Activated T-cell treated with anti-CD3 and anti-CD28 coated beads for 4 hours (primary cell): Measurements from ENCODE around the gene GPR107.
A peak's percentile ranks its signal among the peaks of the same experiment; 100 is the strongest.

Experiments used
- DNase-seq: peaks from one replicate; pipeline ENCODE4 v3.0.0-alpha.2; 2020

The GPR107 gene

DNA sequence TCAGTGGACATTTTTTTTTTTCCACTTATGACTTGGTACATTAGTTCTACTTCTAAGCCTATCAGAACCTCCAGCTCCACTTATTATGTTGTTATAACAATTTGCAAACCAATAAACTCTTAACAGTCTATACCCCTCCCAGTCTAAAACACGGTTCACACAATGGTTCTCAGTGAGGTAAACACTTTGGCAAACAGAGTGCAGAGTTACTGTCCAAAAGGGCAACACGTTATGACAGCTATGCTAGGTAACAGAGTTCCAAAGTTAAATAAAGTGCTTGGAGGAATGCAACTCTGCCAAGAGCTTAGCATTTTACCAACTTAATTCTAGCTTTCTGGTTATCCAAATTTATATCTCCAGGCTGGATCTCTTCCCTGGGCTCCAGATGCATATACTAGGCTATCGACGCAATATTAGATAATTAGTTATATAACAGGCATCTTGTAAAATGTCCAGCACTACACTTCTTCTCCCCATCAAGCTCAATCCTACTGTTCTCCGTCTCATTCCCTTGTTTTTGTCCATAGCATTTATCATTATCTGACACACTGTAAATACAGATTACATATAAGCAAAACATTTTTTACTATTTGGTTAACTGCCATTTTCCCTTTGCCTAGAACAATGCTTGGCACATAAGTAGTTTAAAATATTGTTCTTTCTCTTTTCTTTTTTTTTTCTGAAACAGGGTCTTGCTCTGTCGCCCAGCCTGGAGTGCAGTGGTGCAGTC, 25.0 kb upstream of the GPR107 start:
- no peak for DNase-seq

DNA sequence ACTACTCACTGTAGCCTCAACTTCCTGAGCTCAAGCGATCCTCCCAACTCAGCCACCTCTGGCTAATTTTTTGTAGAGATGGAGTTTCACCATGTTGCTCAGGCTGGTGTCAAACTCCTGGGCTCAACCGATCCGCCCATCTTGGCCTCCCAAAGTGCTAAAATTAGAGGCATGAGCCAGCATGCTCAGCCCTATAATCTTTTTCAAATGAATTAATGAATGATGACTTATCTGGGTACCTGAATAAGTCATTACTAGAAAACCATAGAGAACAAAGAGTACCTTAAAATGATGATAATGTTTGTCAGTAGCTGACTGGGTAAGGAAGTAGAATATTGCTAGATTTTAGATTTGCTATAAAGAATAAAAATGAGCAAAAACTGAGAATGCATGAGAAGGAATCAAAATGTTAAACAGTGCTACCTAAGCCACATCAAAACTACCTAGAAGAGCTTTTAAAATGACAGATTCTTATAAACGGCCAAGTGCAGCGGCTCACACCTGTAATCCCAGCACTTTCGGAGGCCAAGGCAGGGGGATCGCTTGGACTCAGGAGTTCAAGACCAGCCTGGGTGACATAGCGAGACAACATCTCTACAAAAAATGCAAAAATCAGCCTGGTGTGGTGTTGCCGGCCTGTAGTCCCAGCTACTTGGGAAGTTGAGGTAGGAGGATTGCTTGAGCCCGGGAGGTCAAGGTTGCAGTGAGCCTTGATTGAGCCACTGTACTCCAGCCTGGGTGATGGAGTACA, 24.3 kb upstream of the GPR107 start:
- no peak for DNase-seq

DNA sequence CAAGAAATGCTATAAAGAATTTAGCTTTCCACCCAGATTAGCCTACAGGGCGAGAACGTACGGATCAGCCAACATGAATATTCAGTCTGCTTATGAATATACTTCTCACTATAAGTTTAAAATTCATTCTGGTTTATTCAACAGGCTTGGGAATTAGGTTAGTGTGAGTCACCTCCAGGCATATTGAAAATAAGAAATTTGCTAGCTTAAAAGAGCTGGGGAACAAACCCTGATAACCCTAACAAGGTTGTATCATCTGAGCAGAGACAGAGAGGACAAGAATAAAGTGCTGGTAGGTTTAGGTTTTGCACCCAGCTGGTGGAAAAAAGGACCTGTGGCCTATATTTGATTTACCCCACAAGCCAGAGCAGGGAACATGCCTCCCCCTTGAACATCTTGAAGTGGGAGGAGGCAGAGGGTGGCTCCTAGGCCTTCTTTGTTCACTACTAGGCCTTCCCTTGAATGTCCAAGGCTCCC, 23.0 kb upstream of the GPR107 start:
- DNase-seq, result no peak

DNA sequence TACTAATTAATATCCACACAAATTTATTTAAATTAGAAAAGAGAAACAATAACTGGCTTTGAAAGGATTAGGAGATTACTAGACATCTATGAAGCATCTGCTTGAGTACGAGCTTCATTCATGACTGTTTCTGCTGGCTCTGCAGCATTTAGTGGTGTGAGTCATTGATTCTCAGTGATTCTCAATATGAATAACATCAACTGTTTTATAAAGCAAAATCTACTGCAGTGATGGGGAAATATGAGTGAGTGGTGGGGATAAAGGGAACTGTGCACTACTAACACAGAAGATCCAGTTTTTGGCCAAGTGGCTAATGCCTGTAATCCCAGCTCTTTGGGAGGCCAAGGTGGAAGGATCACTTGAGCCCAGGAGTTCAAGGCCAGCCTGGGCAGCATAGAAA, 19.1 kb upstream of the GPR107 start:
- no peak for DNase-seq

DNA sequence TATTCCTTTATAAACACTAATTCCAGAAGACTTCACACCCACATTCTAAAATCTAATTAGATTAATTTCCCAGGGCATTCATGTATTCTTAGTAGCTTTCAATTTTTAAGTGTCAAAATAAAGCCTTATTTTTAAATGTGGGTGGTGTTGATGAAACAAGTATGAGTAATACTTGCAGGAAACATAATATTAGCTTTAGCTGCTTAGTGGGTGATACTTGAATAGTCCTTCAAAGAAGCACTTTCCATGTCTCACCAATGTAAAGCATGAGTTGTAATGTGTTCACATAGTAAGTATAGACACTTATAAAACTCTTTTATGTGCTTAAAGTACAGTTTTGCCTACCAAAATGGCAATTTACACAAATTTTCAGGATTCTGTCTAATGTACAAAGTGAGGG, 17.6 kb upstream of the GPR107 start:
- no peak for DNase-seq

DNA sequence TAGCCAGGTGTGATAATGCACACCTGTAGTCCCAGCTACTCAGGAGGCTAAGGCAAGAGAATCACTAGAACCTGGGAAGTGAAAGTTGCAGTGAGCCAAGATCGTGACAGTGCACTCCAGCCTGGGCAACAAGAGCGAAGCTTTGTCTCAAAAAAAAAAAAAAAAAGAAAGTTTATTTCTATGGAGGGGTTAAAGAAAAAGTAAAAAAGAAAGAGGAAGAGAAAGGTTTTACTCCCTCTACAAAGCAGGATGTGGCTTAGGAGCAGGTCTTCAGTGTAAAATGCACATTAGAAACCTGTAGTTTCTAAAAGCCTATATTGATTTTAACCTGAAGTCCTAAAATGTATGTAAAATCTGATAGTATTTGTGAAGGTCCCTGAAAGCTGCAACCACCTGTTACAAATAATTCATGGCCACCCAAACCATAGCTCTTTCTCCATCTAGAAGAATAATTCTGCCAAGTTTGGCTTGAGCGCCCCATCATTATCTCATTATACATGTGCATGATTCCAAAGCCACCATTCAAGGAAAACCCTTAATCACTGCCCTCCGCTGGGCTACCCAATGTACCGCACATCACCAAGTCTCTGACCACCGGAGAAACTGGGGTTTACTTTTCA, 14.1 kb upstream of the GPR107 start:
- no peak for DNase-seq

DNA sequence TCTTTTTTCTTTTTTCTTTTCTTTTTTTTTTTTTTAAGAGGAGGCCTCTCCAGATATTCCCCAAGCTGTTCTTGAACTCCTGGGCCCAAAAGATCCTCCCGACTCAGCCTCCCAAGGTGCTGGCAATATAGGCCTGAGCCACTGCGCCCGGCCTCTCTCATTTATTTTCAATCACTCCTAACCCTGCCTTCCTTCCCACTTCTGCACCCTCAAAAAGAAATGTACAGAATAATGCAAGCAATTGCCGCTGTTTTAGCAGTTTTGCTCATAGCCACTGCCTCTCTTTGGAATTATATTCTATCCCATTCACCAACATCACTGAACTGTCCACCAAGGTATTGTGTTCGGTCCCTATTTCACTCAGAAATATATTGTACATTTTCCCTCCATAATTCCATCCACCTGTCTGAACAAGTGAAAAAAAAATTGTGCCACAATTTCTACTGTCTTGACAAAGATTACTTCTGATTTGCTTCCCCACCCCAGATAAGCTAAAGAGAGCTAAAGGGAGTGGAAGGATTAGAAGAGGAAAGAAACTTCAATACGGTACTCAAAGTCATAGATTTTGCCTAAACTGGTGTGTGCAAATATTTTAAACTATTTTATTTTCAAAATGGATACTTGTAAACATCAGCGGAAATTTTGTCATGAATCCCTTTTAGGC, 12.6 kb upstream of the GPR107 start:
- no peak for DNase-seq

DNA sequence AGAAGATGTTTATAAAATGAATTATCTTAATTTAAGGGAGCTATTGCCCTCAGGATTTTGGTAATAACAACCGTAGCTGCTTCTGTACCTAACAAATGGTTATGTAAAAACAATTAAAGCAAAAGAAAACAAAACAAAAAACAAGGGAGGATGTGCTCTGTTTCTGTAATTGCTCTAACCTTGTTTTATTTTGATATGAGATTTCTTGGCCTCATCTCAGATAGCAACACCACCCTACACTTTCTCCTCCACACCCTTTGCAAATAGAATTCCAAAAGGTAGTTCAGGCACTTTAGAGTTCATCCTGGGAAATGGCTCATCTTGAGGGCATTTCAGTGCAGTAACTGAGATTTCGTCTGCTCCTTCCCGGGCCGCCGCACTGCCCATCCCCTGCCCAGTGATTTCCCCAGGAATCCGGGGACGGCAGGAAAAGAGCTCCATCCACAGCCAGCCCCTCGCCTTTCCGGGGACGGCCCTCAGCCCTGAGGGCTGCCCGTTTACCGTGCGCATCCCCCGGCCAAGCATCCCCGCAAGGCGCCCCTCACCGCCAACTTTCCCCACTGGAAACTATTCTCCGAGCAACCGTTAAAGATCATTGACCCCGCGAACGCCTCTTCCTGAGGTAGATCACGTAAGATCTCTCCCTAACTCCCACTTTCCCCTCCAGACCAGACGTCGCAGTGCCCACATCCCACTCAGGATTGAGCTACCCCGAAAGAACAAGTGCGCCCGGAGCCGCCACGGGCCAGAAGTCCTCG, 11.9 kb upstream of the GPR107 start:
- no peak for DNase-seq

DNA sequence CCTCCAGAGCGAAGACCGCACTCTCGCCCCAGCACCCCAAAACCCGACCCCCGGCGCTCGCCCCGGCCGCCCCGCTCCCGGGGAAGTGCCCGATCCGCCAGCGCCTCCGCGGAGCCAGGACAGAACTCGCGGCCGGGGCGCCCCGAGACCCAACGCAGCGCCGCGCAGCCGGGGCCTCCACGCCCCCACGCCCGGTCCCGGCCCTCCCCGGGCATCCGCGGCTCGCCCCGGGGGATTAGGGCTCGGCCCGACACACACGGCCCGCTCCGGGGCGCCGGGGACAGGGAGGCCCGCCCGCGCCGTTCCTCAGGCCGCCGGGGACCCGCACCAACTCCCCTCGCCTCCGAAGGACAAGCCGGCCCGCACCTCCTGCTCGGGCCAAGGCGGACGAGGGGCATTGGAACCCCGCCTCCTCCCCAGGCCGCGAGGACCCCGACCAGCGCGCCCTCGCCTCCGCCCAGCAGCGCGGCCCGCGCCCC, 11.3 kb upstream of the GPR107 start:
- no peak for DNase-seq

DNA sequence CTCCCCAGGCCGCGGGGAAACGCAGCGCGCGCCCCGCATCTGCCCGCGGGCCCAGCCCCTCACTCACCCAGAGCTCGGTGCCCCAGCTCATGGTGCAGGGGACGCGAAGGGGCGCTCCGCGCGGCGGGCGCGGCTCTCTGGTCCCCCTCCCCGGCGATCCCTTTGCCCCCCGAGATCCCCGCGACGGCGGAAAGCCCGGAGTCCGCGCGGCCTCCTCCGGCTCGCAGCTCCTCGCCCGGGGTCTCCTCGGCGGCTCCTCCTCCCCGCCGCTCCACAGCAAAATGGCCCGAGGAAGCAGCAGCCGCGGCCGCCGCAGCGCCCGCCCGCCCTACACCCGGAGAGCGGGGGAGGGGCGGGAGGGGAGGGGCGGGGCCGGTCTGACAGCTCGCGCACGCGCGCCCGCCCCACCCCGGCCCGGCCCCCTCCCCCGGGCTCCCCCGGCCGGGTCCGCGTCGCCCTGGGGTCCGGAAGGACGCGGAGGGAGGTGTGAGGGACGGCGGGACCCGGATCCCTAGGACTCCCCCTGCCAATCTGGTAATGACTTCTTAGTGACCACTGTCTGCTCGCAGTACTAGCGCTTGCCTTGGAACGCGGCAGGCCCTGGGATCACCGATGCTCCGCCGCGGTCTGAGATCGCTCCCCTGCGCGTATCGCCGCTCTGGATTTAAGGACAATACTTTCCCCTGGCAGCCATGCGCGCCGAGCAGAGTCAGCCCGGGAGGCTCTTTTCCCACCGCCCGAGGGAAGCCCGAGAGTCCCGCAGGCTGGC, 10.6 kb upstream of the GPR107 start, which contains the start of gene FNBP1:
TSS of gene FNBP1 (minus strand) at position 305 of the 769 bp plus-strand sequence. CDS start at position 91, 214 bp downstream.
- peak; percentile 70 for DNase-seq

DNA sequence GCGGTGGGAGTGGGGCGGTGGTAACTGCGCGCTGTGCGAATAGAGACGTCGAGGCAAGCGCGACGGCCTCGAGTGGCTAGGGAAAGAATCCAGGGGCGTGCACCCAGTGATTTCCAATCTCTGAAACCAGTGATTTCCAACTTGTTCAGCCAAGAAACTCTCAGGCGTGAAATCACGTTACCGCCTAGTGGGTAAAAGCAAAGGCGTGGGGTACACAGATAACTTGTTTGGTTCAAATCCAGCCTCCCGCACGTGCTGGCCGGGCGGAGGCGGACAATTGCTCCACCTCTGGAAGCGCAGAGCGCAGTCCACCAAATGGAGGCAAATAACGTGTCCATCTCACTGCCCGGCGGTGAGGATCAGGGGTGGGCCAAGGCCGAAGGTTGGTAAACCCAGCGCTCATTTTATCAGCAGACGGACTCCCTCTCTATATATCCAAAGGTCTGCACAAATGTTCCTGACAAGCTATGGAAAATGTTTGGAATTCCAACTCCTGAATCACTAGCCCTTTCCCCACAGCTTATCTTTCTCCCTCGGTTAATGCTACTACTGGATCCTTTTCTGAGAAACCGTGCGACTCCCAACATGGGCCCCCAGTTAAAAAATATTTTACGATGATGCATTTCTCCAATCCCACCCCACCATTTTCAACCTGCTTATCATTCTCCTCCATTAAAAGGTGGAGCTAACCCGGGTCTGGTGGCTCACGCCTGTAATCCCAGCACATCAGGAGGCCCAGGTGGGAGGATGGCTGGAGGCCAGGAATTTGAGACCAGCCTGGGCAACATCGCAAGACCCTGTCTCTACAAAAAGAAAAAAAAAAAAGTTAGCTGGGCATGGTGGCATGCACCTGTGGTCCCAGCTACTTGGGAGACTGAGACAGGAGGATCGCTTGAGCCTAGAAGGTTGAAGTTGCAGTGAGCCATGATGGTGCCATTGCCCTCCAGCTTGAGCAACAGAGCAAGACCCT, 9.8 kb upstream of the GPR107 start:
- no peak for DNase-seq

DNA sequence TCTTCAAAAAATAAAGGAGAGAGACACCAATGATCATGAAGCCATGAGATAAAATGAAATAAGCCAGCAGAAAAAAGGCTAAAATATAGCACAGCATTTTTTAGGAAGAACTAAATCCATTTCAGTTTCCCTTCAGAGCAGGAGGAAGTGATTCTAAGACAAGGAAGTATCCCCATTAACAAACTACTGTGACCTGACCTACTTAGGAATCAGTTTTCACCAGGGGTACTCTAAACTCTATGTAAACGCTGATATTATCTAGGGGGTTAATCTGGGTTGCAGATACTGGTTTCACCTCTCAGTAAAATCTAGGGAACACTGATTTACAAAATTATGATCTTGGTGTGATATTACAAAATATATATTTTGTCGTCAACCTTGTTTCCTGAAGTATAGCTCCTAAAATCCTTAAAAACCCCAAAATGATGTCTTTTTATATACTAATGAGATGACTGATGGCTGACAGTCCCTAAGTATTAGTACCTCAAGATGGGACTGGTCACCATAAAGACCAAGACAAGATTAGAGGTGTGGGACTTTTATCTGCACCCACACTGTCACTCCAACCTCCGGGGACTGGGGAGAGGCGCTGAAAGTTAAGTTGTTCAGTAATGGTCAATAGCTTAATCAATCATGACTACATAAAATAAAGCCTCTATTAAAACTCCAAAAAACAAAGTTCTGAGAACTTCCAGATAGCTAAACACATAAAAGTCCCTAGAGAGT, 7.8 kb upstream of the GPR107 start:
- no peak for DNase-seq

DNA sequence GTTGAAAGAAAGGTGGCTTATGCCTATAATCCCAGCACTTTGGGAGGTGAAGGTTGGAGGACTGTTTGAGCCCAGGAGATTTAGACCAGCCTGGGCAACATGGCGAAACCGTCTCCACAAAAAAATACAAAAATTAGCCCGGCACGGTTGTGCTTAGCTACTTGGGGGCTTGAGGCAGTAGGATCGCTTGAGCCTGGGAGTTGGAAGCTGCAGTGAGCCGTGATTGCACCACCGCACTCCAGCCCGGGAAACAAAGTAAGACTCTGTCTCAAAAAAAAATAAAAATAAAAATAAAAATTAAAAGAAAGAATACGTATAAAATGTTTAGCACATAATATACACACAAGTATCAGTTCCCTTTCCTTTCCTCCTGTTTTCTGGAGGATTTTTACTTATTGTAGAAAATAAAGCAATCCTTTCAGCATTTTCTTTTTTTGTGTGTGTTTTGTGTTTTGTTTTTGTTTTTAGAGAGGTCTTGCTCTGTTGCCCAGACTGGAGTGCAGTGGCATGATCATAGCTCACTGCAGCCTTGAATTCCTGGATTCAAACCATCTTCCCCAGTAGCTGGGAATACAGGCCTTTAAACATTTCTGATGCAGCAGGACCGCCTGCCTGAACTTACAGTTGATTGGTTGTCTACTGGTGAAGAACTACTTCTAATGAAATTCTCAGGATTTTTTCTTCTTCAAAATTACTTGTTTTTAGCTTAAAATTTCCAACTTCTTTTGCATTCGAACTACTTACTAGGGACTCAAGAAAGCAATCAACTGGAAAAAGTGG, 4.1 kb upstream of the GPR107 start:
- DNase-seq, result no peak

DNA sequence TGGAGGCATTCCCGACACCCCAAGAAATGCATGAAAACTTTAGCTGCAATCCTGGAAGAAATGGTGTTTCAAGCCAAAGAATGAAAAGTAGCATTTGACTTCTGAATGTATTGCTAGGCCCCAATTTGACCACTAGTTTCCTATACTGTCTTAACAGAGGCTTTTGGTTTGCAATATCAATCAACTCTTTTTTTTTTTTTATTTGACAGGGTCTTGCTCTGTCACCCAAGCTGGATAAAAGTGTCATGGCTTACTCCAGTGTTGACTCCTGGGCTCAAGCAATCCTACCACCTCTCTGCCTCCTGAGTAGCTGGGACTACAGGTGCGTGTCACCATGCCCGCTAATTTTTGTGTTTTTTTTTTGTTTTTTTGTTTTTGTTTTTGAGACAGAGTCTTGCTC, 3.2 kb upstream of the GPR107 start:
- DNase-seq, result no peak

DNA sequence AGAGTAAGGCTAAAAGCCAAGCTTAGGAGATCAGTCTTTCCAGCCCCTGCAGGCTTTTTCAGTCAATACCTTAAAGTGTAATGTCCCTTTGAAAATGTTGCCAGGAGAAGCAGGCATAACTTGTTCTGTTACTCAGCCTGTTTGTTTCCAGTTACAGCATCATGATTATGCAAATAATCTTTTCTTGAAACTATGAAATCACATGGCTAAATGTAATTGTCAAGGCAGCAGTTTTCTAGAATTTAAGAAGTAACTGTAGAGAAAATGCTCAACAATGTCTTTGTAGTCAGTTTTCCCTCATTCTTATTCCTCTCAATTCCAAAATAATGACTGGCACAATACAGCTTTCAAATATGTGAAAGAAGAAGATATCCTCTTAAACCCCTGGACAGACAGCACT, 1.9 kb upstream of the GPR107 start:
- no peak for DNase-seq

DNA sequence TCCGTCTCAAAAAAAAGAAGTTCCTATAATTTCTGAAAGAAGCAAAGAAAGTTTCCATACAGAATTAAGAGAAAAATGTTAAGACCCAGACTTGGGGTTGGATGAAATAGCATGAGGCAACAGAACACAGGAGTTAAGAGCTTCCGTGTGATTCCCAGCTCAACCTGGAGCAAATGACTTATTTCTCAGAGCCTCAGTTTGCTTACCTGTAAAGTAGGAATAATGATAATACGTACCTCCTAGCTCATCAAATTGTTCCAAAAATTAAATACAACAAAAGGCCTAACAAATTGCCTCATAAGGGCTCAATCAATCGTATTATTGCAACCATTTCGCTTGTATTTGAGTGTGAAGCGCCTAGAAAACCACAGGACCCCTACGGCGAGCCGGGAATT, 600 bp upstream of the GPR107 start:
- DNase-seq, result no peak

DNA sequence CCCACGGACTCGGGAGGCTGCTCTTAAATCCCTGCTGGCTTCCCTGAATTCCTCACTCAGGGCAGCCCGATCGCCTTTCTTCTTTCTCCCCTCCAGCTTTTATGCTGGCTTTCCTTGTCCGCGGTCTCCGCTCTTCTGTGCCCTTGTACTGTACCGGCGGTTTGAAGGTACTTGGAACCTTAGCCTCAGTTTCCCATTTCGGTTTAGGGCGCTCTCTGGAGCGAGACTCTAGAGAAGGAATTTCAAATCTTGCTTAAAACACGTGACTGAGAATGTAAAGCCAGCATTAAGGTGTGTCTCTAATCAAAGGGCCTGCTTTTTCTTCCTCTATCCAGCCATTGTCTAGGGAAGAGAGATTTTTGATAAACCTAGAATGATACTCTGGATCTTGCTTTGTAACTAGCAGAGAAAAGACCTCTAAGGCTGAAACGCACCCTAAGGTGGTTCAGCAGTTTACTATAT, 650 bp downstream of the GPR107 start:
- no peak for DNase-seq

DNA sequence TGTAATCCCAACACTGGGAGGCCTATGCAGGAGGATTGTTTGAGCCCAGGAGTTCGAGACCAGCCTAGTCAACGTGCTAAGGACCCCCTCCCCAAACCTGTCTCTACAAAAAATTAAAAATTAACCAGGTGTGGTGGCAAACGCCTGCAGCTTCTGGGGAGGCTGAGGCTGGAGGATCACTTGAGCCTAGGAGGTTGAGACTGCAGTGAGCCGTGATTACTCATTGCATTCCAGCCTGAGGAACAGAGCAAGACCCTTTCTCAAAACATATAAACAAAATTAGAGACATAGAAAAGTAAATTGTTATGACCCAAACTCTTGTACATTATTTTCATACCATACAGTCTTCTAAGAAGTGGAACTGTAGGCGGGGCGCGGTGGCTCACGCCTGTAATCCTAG, 1.1 kb downstream of the GPR107 start:
- DNase-seq, result no peak

DNA sequence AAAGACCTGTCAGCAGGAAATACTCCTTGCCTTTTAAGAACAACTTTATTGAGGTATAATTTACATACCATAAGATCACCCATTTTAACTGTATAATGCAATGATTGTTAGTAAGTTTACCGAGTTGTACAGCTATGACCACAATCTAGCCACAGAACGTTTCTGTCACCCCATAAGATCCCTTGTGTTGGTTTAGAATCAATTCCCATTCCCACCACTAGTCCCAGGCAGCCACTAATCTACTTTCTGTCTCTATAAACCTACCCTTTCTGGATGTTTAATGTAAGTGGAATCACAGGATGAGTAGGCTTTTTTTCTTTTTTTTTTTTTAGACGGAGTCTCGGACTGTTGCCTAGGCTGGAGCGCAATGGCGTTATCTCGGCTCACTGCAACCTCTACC, 4.4 kb downstream of the GPR107 start:
- no peak for DNase-seq
